ENCODE results near the gene TAS2R50.
A peak's percentile ranks its signal among the peaks of the same experiment; 100 is the strongest.

TAS2R50 gene

GRCh38 chr12:10943167-10943566 is 43.5 kb downstream of the TAS2R50 start:
- DNase-seq: no peak

DNA sequence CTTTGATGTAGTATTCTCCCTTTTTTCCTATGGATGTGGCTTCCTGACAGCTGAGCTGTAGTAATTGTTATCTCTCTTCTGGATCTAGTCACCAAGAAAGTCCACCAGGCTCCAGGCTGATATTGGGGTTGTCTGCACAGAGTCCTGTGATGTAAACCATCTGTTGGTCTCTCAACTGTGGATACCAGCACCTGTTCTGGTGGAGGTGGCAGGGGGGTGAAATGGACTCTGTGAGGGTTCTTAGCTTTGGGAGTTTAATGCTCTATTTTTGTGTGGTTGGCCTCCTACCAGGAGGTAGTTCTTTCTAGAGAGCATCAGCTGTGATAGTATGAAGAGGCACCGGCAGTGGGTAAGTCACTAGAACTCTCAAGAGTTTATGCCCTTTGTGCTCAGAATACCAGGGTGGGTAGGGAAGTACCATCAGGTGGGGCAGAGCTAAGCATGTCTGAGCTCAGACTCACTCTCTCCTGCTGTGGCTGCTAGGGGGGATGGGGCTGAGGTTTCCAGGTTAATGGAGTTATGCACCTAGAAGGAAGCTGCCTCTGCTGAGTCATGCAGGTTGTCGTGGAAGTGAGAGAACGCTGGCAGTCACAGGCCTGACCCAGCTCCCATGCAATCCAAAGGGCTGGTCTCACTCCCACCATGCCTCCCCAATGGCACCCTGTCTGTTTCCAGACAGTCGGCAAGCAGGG is 44.6 kb downstream of the TAS2R50 start:
- DNase-seq: no peak

- DNase-seq: no peak
Measured at GRCh38 chr12:10941369-10941768, 45.3 kb downstream of the TAS2R50 start.

GRCh38 chr12:10940389-10940788 is 46.3 kb downstream of the TAS2R50 start:
- DNase-seq: peak; percentile 82

- no peak for DNase-seq
Measured at GRCh38 chr12:10939163-10939562, 47.5 kb downstream of the TAS2R50 start, which contains the start of gene TAS2R14. Gene TAS2R14, minus strand, starts transcription at chr12:10939263. Its CDS starts 56 bp downstream, at chr12:10939207.

DNA sequence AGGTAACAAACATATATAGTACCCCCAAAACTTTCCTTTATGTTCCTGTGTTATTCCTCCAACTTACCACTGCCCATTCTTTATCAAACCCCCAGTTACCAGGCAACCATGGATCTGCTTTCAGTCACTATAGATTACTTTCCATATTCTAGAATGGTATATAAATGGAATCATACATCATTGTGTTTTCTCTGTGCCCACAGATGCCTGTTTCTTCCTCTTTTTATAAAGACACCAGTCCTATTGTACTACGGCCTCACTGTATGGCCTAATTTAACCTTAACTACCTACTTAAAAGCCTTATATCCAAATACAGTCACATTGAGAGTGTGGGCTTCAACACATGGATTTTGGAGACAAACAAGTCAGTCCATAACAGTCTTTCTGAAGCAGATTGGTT is 50.2 kb downstream of the TAS2R50 start:
- DNase-seq: no peak

Measured in fibroblast of skin of back (primary cell).